ENCODE results near the gene CAPN11.

GRCh38 chr6:44220913-44221290 is 62.3 kb downstream of the CAPN11 start:
- TF ChIP-seq, protein P1, sequence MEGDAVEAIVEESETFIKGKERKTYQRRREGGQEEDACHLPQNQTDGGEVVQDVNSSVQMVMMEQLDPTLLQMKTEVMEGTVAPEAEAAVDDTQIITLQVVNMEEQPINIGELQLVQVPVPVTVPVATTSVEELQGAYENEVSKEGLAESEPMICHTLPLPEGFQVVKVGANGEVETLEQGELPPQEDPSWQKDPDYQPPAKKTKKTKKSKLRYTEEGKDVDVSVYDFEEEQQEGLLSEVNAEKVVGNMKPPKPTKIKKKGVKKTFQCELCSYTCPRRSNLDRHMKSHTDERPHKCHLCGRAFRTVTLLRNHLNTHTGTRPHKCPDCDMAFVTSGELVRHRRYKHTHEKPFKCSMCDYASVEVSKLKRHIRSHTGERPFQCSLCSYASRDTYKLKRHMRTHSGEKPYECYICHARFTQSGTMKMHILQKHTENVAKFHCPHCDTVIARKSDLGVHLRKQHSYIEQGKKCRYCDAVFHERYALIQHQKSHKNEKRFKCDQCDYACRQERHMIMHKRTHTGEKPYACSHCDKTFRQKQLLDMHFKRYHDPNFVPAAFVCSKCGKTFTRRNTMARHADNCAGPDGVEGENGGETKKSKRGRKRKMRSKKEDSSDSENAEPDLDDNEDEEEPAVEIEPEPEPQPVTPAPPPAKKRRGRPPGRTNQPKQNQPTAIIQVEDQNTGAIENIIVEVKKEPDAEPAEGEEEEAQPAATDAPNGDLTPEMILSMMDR (IDR thresholded peaks at IDR 0.05; ENCODE audit: insufficient read depth, low read length, poor library complexity, severe bottlenecking) = no peak
- TF ChIP-seq EZH2phosphoT487 (conservative IDR thresholded peaks at IDR 0.05; ENCODE audit: low read length) = no peak

Measured in SU-DHL-6 (cell line).